GM21576 (cell line): Measurements from ENCODE around the gene PTPRM.
"Not testable (repeated sequence)": the region's sequence is repeated elsewhere in the genome, so short reads cannot be mapped to it uniquely, and the experiment has no call there.

Experiments
- ATAC-seq: cut with Tn5 transposase; IDR thresholded peaks from one replicate; pipeline ENCODE4 v1.9.1; 2021; ENCODE audit warnings: mild to moderate bottlenecking, moderate library complexity; ENCODE audit not compliant: unreplicated experiment

Gene PTPRM

DNA sequence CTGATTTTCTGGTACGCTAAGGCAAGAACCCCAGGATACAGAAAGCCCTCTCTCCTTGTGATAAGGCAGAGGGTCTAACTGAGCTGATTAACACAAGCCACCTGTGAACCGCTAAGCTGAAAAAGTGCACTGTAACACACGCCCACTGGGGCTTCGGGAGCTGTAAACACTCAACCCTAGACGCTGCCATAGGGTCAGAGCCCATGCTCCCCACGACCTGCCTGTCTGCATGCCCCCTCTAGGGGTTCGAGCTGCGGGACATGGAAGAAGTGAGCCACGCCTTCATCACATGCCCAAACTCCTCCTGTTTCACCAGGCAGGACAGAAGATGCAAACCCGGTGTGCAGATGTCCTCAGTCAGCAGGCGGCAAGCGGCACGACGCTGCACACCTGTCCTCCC, 868.3 kb downstream of the PTPRM start:
- no peak for ATAC-seq

DNA sequence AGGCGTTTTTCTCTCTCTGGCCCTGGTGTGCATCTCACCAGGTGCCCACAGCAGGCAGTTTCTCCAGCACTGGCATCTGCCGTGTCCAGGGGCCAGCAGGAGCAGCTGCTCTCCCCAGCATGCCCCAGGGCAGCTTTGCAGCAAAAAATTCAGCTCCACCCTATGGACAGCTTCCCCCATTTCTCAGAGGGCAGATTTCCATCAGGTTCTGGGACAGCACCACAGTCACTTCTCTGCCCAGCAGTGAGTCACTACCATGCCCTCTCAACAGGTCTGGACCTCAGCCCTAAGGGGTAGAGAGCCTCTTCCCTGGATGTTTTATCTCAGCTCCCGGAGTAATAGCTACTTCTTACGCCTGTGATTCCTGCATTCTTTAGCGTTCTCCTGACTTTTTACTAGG, 871.9 kb downstream of the PTPRM start:
- ATAC-seq, result no peak

DNA sequence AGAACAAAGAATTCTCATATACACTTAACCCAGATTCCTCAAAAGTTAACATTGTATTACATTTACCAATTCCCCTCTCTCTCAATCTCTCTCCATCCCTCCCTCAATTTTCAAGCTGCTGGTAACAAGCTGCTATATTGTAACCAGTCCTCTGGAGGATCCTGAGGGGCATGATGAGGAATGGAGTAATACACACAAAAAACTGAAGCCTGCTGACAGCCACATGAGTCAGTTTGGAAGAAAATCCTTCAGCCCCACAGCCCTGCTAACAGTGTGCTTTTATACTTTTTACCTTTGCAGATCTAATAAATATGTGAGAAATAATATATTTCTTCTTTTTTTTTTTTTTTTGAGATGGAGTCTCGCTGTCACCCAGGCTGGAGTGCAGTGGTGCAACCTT, 876.4 kb downstream of the PTPRM start:
- no peak for ATAC-seq

DNA sequence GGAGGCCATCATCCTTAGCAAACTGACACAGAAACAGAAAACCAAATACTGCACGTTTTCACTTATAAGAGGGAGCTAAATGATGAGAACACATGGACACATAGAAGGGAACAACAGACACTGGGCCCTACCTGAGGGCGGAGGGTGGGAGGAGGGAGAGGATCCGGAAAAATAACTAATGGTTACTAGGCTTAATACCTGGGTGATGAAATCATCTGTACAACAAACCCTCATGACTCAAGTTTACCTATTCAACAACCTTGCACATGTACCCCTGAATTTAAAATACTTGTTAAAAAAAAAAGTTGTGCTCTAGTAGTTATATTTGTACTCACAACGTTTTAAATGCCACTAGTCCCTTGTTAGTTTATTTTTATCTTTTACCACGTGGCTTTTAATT, 879.8 kb downstream of the PTPRM start:
- not testable (repeated sequence) for ATAC-seq

DNA sequence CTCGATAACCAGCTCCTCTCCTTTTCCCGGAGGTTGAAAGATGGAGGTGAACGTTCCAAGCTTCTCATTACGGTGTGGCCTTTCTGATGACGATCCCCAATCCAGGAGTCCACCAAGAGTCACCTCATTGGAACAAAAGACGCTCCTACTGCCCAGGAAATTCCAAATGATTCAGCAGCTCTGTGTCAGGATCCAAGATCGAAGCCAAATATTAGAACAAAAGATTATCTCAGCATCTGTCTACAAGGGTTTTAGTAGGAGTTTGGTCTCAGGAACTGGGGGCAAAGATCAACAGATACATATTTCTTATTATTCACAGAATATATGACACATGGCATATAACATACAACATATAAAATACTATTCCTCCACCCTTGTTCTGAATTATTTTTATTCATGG, 881.0 kb downstream of the PTPRM start:
- no peak for ATAC-seq

DNA sequence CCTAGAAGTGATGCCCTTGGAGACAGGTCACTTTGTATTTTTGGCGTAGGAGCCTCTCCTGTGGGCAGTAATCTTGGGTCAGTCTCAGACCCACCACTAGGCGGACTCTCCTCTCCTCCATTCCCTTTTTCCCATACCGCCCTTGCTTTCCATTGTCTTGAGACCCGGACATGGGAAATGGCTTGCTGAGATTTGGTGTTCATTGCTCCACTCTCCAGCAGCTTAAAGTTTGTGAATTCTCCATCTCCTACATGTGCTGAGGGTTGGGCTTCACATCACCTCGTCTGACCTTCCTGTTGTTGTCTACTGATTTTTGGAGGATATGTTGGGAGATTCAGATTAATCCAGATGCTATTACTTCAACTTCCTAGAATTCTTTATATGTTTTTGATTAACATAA, 882.9 kb downstream of the PTPRM start:
- no peak for ATAC-seq

DNA sequence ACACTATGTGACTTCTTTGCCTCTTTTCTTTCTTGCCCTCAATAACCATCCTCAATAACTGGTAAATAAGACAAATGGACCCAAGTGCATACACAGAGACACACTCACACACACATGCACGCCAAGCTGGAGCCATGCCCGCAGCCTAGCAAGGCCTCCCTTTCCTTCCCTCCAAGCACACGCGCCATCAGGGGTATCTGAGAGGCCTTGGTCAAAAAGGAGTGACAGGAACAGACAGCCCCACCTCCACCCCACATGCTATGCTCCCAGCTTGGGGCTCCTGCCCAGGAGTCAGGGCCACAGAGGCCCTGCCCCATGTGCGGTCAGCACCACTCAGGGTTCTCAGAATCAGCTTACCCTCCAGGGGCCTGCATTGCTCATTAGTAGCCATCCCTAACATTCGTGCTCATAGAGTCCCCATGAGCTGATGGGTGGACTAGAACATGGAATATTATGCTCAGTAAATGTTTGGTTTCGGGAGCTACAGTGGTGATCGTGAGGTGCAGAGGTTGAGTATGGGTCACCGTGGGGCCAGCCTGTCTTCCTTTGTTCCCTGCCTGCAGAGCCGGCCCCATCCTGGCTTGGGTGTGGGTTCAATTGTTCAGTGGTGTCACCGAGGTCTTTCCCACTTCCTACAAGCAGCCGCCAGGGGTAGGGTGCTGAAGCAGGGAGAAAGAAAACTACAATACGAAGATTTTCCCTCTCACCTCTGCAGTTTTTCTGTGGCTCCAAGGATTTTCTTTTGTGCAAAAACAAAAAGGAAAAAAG, 884.0 kb downstream of the PTPRM start:
- no peak for ATAC-seq

DNA sequence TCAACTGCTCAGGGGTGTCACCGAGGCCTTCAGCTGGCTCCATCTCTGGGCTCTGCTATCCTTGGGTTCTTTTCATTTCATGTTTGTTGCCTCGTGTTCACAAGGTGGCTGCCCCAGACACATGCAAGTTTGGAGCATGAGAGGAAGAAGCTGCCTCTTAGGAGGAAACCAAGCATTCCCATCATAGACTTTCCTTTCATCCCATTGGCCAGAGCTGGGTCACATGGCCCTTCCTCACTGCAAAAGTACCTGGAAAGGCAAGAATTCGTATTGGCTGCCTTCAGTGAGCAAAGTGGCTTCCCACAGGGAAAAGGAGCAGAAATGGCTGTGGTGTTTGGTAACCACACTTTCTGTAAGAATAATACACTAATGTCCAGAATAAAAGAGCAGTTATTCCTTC, 886.4 kb downstream of the PTPRM start:
- ATAC-seq, result no peak

DNA sequence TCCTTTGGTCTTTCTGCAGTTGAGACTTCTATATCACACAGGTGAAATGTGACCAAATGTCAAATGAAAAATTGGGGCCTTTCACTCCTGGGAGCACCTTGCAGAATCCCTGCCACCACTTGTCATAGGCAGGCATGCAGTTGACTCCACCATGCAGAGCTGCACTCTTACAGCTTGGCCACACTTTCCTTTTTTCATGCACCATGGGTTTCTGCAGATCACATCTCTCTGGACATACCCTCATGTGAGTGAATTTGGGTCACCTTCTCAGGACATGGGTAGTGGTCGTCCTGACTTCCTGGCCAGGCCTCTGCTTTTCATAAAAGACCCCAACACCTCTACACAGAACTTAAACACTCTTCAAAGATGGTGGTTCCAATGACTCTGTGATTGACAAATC, 887.0 kb downstream of the PTPRM start:
- no peak for ATAC-seq

DNA sequence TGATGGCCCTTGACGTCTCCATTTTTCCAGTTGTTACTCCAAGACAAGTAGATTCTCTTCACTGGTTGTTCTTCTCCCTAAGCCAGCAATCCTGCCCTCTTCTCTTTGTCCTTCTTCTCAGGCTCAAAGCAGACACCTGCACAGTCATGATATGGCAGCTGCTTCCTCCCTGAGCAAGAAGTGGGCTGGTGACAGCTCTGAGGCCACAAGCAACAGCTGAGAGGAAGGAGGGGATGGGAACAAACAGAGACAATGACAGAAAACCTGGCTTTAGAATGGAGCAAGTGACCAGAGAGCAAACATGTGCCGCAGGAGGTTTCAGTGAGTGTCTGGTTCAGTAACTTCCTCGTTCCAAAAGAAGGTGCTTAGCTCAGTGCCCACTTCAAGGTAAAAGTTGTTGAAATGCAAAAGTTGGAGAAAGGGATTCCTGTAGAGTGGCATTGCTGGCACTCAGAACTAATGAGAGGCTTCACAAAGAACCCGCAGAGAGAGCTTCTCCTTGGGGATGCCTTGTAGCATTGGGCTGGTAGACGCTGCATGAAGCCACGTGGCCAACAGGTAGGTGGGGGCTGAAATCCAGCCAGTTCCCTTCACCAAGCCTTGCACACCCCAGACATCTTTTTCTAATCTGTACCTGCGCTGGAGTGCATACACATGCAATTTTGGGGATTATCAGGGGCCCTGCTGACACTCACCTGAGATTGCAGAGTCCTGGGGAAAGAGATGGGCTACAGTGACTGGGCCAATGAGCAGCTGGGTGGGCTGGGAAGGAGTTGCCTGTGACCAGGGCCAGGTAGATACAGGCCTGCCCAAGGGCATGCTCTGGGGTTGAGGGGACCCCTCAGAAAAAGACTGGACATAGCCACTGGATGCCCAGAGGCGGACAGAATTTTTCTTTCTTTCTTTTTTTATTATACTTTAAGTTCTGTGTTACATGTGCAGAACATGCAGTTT, 888.8 kb downstream of the PTPRM start:
- no peak for ATAC-seq
